Fibroblast of pulmonary artery (primary cell): Measurements from ENCODE around the gene FHL2.

ENCODE experiments used
- DNase-seq: peaks from one replicate; pipeline ENCODE4 v3.0.0-alpha.2; 2010; ENCODE audit warnings: low read depth
- H3K4me3 ChIP-seq: replicated peaks from 2 replicates; pipeline ENCODE4 v1.5.1; 2011; ENCODE audit warnings: low read depth, mild to moderate bottlenecking, control low read depth, low read length, moderate library complexity
- CTCF ChIP-seq: IDR thresholded peaks from 2 replicates; pipeline ENCODE4 v1.5.1; 2011; ENCODE audit warnings: mild to moderate bottlenecking, control low read depth, low read length, inconsistent platforms; ENCODE audit errors: missing control alignments

Gene FHL2

GRCh38 chr2:105398336-105399206, at the start of gene FHL2:
TSS of gene FHL2 (minus strand) at chr2:105399051. CDS start at chr2:105386516, 12,535 bp downstream.
- peak; percentile 87 for DNase-seq
- H3K4me3 ChIP-seq = peak within 1 kb of the TSS; percentile 96
- peak; percentile 12 for TF ChIP-seq CTCF

GRCh38 chr2:105447476-105447875, 48.6 kb upstream of the FHL2 start:
- DNase-seq = no peak
- no peak overlapping the region for H3K4me3 ChIP-seq
- TF ChIP-seq CTCF = no peak

- DNase-seq = no peak
- no peak for TF ChIP-seq CTCF
Observed at GRCh38 chr2:105446501-105446900, 47.6 kb upstream of the FHL2 start.

GRCh38 chr2:105445976-105446375, 47.1 kb upstream of the FHL2 start:
- no peak overlapping the region for H3K4me3 ChIP-seq
- TF ChIP-seq CTCF = no peak
- no peak for DNase-seq

More at GRCh38 chr2:105446501-105446900, 47.6 kb upstream of the FHL2 start:
- H3K4me3 ChIP-seq = no peak overlapping the region

- TF ChIP-seq CTCF = no peak
- no peak overlapping the region for H3K4me3 ChIP-seq
- DNase-seq = no peak
Observed at GRCh38 chr2:105445498-105445897, 46.6 kb upstream of the FHL2 start.

- no peak overlapping the region for H3K4me3 ChIP-seq
- no peak for DNase-seq
- TF ChIP-seq CTCF = no peak
Observed at GRCh38 chr2:105443617-105444598, 45.1 kb upstream of the FHL2 start.
